ENCODE results near the gene GCNT4. TPM values are rescaled to one million over a fixed set of nuclear protein-coding genes. Genes with fewer than 3 reads are reported as not detected.
"Not testable (repeated sequence)": the region's sequence is repeated elsewhere in the genome, so short reads cannot be mapped to it uniquely, and the experiment has no call there.

GCNT4 gene, protein sequence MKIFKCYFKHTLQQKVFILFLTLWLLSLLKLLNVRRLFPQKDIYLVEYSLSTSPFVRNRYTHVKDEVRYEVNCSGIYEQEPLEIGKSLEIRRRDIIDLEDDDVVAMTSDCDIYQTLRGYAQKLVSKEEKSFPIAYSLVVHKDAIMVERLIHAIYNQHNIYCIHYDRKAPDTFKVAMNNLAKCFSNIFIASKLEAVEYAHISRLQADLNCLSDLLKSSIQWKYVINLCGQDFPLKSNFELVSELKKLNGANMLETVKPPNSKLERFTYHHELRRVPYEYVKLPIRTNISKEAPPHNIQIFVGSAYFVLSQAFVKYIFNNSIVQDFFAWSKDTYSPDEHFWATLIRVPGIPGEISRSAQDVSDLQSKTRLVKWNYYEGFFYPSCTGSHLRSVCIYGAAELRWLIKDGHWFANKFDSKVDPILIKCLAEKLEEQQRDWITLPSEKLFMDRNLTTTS
- total RNA-seq: 2.2 and 2.4 TPM in 2 replicates

DNA sequence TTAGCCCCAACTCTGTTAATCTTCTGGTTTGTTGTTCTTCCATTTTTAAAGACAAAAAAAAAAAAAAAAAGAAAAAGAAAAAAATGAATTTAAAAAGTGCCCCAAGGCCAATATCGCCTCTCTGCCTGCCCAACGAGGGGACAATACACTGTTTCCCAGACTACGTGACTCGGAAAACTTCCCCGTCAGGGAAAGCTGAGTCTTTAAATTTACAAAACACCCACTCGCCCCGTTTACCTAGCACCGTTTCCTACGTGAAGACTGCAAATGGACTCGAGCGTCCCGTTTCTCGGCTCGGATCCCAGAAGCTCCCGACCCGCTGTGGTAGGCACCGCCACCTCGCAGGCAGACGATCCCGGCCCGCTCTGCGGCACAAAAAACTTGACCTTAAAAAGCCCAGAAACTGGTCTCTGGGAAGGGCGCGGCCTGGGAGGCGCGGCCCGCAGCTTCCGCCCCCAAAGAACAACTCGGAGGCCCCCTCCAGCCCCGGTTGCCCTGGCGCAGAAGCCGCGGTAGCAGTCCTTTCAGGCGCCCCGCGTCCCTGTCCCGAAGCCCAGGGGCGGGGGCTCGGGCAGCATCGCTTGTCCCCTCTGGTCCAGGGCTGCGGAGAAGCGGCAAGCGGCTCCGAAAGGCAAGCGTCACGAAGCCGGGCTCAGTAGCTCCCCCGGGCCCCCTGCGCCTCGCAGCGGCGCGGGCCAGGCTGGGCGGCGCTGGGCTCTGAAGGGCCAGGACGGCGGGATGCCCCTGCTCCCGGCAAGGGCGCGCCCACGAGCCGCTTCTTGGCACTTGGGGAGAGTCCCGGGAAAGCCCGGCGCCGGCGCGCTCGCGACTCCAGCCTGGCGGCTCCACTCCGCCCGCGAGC lies at the start of gene GCNT4:
GCNT4 (minus strand) TSS at position 367 of the 862 bp plus-strand sequence. CDS start 22,521 bp downstream, outside the sequence.
- intact Hi-C loops (cut with micrococcal nuclease): loop anchor here (1.0 to 10.0 kb wide), 12 partner anchors 184 to 1982 kb away; partner anchors contain the start of genes AGGF1, ANKRD31, BTF3 and CERT1

GRCh38 chr5:75095956-75096355 lies 43.6 kb upstream of the GCNT4 start:
- intact Hi-C loops (cut with micrococcal nuclease): not testable (repeated sequence)

DNA sequence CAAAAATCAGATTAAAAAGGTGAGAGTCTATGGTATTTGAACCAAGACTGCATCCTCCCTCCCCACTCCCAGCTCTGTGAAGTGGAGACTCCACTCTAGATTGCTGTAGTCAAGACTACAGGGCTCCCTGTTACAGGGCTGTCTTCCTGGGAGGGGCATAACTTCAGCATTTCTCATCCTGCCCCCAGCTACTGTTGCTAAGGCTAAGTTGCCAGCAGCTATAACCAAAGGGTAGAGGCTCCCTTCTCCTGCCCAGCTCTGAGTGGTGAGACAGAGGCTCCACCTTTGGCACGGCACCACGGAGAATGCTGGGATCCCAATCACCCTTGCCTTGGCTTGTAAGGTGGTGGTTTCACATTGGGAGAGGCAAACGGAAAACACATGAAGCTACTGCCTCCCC lies 39.2 kb upstream of the GCNT4 start:
- intact Hi-C loops (cut with micrococcal nuclease): no loop called here

- intact Hi-C loops (cut with micrococcal nuclease): no loop called here
These were observed 37.3 kb upstream of the GCNT4 start for GRCh38 chr5:75089662-75090061.

- intact Hi-C loops (cut with micrococcal nuclease): no loop called here
These were observed 36.8 kb upstream of the GCNT4 start for GRCh38 chr5:75089137-75089536.

- intact Hi-C loops (cut with micrococcal nuclease): no loop called here
These were observed 36.3 kb upstream of the GCNT4 start for GRCh38 chr5:75088648-75089047.

- intact Hi-C loops (cut with micrococcal nuclease): no loop called here
These were observed 29.2 kb upstream of the GCNT4 start for GRCh38 chr5:75081510-75081909.

DNA sequence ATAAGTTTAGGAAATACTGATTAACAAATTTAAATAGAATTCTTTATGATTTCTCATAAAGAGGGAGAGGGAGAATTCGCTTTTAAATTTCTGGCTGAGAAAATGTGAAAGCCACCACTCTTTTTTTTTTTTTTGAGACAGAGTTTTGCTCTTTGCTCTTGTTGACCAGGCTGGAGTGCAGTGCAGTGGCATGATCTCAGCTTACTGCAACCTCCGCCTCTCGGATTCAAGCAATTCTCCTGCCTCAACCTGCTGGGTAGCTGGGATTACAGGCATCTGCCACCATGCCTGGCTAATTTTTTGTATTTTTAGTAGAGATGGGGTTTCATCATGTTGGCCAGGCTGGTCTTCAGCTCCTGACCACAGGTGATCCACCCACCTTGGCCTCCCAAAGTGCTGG lies 27.0 kb upstream of the GCNT4 start:
- intact Hi-C loops (cut with micrococcal nuclease): not testable (repeated sequence)

DNA sequence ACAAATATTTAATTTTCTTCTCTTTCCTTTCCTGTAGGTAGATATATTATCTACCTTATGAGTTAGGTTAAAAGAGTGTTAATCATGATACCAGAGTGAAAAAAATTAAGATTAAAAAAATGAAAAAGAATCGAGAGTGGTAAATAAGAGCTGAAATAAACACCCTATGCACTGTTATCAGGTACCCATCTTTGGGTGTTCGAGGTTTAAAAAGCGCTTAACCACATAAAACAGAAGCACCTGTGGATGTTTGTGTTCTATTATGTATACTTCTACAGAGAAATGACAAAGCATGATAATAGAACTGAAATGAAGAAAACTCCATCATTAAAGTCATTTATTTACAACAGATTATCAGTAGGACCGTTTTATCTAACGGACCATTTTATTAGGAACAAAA lies 25.7 kb upstream of the GCNT4 start:
- intact Hi-C loops (cut with micrococcal nuclease): no loop called here

DNA sequence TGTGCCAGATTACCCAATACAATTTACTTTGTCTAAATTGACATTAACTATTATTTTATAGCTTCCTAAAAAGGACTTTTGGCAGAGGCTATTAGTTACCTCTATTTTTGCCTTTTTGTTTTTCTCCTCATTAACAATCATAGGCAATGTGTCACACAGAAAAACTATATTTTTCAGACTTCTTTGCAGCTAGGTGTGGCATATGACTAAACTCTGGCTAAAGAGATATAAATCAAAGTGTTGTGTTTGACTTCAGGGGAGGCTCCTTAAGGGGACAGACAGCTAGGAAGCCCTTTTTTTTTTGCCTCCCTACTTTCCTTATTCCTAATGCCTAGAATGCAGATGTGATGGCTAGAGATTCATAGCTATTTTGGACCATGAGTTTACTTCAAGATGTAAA lies 19.7 kb upstream of the GCNT4 start:
- intact Hi-C loops (cut with micrococcal nuclease): no loop called here

- intact Hi-C loops (cut with micrococcal nuclease): no loop called here
These were observed 18.7 kb upstream of the GCNT4 start for GRCh38 chr5:75071100-75071499.

DNA sequence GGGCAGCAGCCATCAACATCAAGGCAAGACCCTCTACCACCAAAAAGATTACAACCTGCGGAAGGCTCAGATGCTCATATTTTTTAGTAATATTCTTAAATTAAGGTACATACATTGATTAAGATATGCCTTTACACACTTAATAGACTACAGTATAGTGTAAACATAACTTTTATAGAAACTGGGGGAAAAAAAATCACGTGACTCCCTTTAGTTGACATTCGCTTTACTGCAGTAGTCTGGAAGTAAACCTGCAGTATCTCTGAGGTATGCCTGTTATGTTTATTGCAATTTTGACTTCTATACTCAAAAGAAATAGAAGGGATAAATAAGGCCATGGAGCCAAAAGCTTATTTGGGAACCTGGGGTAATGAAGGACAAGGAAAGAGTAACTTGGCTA lies 15.1 kb upstream of the GCNT4 start:
- intact Hi-C loops (cut with micrococcal nuclease): no loop called here

GRCh38 chr5:75062925-75063531 lies 10.7 kb upstream of the GCNT4 start:
- intact Hi-C loops (cut with micrococcal nuclease): no loop called here

- intact Hi-C loops (cut with micrococcal nuclease): loop anchor here (10.0 kb wide), 1 partner anchor 1975 kb away; the partner anchor contains the start of gene AGGF1
These were observed 7.7 kb upstream of the GCNT4 start for GRCh38 chr5:75059912-75060545.

GRCh38 chr5:75058986-75059535 lies 6.7 kb upstream of the GCNT4 start:
- intact Hi-C loops (cut with micrococcal nuclease): loop anchor here (10.0 kb wide), 1 partner anchor 1976 kb away; the partner anchor contains the start of gene AGGF1

GRCh38 chr5:75057561-75057960 lies 5.2 kb upstream of the GCNT4 start:
- intact Hi-C loops (cut with micrococcal nuclease): loop anchor here (2.0 to 10.0 kb wide), 2 partner anchors 207 to 1977 kb away; partner anchors contain the start of gene AGGF1

DNA sequence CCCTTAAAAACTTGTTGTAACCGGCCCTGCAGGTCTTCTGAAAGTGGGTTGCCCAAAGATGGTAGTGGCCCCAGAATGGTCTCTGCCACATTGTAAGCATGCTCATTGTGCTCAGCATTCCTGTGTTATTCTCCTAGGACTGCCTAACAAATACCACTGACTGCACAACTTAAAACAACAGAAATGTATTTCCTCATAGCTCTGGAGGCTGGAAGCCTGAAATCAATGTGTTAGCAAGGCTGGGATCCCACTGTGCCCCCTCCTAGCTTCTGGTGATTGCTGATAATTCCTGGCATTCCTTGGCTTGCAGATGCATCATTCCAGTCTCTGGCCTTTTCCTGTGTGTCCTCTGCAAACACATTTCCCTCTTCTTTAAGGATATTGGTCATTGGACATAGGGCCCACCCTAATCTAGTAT lies 3.4 kb upstream of the GCNT4 start:
- intact Hi-C loops (cut with micrococcal nuclease): loop anchor here (2.0 to 10.0 kb wide), 2 partner anchors 209 to 1979 kb away; partner anchors contain the start of gene AGGF1

GRCh38 chr5:75054134-75054930 lies 2.0 kb upstream of the GCNT4 start:
- intact Hi-C loops (cut with micrococcal nuclease): loop anchor here (5.0 to 10.0 kb wide), 8 partner anchors 192 to 1980 kb away; partner anchors contain the start of genes AGGF1, BTF3 and IQGAP2

Data from T-helper 1 cell treated with Interleukin-12 subunit alpha and Interleukin-12 subunit beta and Interleukin-4 antibody, amounts not matched to agents 30 ng/mL and 1 ng/mL, for 36 hours (primary cell).